HepG2 (cell line): ENCODE data around the gene SMTNL1. TPM values are rescaled to one million over a fixed set of nuclear protein-coding genes. Genes with fewer than 3 reads are reported as not detected.

Source experiments
- NFATC3 ChIP-seq: sonication (generic); formaldehyde crosslinking; IDR thresholded peaks from 2 replicates; pipeline ENCODE4 v1.5.1; 2020; ENCODE audit warnings: mild to moderate bottlenecking, missing genetic modification reagents
- SRSF4 ChIP-seq: fragments of 200-400 bp; formaldehyde crosslinking; IDR thresholded peaks from one replicate; pipeline ENCODE4 v1.6.1; 2018; ENCODE audit warnings: mild to moderate bottlenecking, low read depth, low read length, moderate library complexity; ENCODE audit not compliant: poor library complexity, severe bottlenecking
- polyA plus RNA-seq, 8 experiments: library from polyadenylated mRNA; depleted of rRNA in 3 of 8; stranded (reverse) in 7 of 8; unstranded in 1 of 8; fragments of >200 nt; fragmentation: Illumina TruSeq in 4 of 8; extraction: Trizol in 4 of 8; gene quantifications; 2 replicates each; pipeline versions ENCODE4 v1.2.1 to v1.2.3, GENCODE V29; 2011 to 2016; ENCODE audit warnings: low read depth in 4 of 8, missing spikeins in 1 of 8, mixed read lengths in 1 of 8; ENCODE audit not compliant: insufficient read depth in 1 of 8
- total RNA-seq, 5 experiments: library from RNA; depleted of rRNA; stranded (reverse); fragments of >200 nt; fragmentation: Illumina TruSeq; extraction: Trizol; gene quantifications; 2 replicates each; pipeline ENCODE4 v1.2.3, GENCODE V29; 2016; ENCODE audit warnings: low read depth in 1 of 5
- TF ChIP-seq, protein P1 (sequence below): sonication (generic); formaldehyde crosslinking; IDR thresholded peaks from 2 replicates; pipeline ENCODE4 v1.5.1; 2020; ENCODE audit warnings: missing genetic modification reagents, mild to moderate bottlenecking, borderline replicate concordance
- TF ChIP-seq, protein P2 (sequence below): sonication (generic); formaldehyde crosslinking; conservative IDR thresholded peaks from 2 replicates; pipeline ENCODE4 v1.8.0; 2022; ENCODE audit warnings: missing genetic modification reagents
- TF ChIP-seq, protein P3 (sequence below): sonication (generic); formaldehyde crosslinking; IDR thresholded peaks from 2 replicates; pipeline ENCODE4 v1.4.0; 2020; ENCODE audit warnings: mild to moderate bottlenecking, missing genetic modification reagents
- TF ChIP-seq, protein P4 (sequence below): sonication (generic); formaldehyde crosslinking; IDR thresholded peaks from 2 replicates; pipeline ENCODE4 v1.4.0; 2020; ENCODE audit warnings: missing genetic modification reagents
- TF ChIP-seq, protein P5 (sequence below): sonication (generic); formaldehyde crosslinking; IDR thresholded peaks from 2 replicates; pipeline ENCODE4 v1.4.0; 2020; ENCODE audit warnings: missing genetic modification reagents, borderline replicate concordance
- TF ChIP-seq, protein P6 (sequence below): sonication (generic); formaldehyde crosslinking; IDR thresholded peaks from 2 replicates; pipeline ENCODE4 v1.4.0; 2020; ENCODE audit warnings: missing genetic modification reagents, borderline replicate concordance

SMTNL1 gene
- total and polyA plus RNA-seq, 2 of the 13 experiments (the other 11 are each of a cell fraction or from before 2014, with no cell fraction given): 0.04 TPM; not detected in 1

DNA sequence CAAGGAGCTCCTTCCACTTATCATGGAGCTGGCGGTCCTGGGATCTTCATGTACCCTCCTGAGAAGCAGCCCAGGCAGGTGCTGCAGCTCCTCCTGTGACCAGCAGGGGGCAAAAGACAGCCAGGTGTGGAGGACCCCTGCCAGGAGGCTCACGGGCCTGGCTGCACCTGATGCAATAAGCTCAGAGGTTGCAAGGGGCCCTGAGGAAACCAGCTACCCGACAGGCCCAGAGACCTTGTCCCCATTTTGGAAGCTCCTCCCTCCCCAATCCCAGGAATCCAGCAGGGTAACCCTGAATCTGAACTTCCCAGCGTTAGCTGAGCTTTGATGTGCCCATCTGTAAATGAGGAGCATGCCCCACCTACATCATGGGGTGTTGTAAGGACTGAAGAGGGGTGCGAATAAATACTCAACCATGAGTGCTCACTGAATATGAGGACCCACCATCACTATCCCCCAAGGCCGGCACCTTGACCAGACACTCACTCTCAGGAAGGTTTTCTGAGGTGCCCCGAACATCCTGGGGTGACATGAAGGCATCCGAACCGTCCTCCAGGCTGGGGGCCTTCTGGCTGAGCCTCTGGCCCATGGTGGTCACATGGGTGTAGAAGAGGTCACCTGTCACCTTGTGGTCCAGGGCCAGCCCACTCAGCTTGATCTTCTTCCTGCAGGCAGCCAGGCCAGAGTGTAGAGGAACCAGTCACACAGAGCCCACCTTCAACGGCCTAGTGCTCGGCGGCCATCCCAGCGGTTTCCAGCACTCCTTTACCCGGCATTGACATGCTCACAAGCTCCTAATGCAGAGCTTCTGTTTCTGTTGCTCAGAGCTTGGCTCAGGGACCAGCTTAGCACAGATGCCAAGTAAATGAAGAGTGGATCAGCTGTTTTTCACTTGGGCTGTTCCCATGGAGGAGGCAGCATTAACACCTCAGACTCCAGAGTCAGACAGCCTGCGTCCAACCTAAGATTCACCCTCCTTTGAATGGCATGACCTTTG is 43.6 kb upstream of the SMTNL1 start (continued):
- TF ChIP-seq SRSF4 (no peak), NFATC3 (CRISPR knock-in tag) (no peak)
- TF ChIP-seq, protein P1, sequence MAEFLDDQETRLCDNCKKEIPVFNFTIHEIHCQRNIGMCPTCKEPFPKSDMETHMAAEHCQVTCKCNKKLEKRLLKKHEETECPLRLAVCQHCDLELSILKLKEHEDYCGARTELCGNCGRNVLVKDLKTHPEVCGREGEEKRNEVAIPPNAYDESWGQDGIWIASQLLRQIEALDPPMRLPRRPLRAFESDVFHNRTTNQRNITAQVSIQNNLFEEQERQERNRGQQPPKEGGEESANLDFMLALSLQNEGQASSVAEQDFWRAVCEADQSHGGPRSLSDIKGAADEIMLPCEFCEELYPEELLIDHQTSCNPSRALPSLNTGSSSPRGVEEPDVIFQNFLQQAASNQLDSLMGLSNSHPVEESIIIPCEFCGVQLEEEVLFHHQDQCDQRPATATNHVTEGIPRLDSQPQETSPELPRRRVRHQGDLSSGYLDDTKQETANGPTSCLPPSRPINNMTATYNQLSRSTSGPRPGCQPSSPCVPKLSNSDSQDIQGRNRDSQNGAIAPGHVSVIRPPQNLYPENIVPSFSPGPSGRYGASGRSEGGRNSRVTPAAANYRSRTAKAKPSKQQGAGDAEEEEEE: no peak
- TF ChIP-seq, protein P2, sequence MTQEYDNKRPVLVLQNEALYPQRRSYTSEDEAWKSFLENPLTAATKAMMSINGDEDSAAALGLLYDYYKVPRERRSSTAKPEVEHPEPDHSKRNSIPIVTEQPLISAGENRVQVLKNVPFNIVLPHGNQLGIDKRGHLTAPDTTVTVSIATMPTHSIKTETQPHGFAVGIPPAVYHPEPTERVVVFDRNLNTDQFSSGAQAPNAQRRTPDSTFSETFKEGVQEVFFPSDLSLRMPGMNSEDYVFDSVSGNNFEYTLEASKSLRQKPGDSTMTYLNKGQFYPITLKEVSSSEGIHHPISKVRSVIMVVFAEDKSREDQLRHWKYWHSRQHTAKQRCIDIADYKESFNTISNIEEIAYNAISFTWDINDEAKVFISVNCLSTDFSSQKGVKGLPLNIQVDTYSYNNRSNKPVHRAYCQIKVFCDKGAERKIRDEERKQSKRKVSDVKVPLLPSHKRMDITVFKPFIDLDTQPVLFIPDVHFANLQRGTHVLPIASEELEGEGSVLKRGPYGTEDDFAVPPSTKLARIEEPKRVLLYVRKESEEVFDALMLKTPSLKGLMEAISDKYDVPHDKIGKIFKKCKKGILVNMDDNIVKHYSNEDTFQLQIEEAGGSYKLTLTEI (CRISPR knock-in tag): no peak
- TF ChIP-seq, protein P3, sequence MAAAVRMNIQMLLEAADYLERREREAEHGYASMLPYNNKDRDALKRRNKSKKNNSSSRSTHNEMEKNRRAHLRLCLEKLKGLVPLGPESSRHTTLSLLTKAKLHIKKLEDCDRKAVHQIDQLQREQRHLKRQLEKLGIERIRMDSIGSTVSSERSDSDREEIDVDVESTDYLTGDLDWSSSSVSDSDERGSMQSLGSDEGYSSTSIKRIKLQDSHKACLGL: no peak
- TF ChIP-seq, protein P4, sequence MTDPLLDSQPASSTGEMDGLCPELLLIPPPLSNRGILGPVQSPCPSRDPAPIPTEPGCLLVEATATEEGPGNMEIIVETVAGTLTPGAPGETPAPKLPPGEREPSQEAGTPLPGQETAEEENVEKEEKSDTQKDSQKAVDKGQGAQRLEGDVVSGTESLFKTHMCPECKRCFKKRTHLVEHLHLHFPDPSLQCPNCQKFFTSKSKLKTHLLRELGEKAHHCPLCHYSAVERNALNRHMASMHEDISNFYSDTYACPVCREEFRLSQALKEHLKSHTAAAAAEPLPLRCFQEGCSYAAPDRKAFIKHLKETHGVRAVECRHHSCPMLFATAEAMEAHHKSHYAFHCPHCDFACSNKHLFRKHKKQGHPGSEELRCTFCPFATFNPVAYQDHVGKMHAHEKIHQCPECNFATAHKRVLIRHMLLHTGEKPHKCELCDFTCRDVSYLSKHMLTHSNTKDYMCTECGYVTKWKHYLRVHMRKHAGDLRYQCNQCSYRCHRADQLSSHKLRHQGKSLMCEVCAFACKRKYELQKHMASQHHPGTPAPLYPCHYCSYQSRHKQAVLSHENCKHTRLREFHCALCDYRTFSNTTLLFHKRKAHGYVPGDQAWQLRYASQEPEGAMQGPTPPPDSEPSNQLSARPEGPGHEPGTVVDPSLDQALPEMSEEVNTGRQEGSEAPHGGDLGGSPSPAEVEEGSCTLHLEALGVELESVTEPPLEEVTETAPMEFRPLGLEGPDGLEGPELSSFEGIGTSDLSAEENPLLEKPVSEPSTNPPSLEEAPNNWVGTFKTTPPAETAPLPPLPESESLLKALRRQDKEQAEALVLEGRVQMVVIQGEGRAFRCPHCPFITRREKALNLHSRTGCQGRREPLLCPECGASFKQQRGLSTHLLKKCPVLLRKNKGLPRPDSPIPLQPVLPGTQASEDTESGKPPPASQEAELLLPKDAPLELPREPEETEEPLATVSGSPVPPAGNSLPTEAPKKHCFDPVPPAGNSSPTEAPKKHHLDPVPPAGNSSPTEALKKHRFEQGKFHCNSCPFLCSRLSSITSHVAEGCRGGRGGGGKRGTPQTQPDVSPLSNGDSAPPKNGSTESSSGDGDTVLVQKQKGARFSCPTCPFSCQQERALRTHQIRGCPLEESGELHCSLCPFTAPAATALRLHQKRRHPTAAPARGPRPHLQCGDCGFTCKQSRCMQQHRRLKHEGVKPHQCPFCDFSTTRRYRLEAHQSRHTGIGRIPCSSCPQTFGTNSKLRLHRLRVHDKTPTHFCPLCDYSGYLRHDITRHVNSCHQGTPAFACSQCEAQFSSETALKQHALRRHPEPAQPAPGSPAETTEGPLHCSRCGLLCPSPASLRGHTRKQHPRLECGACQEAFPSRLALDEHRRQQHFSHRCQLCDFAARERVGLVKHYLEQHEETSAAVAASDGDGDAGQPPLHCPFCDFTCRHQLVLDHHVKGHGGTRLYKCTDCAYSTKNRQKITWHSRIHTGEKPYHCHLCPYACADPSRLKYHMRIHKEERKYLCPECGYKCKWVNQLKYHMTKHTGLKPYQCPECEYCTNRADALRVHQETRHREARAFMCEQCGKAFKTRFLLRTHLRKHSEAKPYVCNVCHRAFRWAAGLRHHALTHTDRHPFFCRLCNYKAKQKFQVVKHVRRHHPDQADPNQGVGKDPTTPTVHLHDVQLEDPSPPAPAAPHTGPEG (CRISPR knock-in tag): no peak
- TF ChIP-seq, protein P5, sequence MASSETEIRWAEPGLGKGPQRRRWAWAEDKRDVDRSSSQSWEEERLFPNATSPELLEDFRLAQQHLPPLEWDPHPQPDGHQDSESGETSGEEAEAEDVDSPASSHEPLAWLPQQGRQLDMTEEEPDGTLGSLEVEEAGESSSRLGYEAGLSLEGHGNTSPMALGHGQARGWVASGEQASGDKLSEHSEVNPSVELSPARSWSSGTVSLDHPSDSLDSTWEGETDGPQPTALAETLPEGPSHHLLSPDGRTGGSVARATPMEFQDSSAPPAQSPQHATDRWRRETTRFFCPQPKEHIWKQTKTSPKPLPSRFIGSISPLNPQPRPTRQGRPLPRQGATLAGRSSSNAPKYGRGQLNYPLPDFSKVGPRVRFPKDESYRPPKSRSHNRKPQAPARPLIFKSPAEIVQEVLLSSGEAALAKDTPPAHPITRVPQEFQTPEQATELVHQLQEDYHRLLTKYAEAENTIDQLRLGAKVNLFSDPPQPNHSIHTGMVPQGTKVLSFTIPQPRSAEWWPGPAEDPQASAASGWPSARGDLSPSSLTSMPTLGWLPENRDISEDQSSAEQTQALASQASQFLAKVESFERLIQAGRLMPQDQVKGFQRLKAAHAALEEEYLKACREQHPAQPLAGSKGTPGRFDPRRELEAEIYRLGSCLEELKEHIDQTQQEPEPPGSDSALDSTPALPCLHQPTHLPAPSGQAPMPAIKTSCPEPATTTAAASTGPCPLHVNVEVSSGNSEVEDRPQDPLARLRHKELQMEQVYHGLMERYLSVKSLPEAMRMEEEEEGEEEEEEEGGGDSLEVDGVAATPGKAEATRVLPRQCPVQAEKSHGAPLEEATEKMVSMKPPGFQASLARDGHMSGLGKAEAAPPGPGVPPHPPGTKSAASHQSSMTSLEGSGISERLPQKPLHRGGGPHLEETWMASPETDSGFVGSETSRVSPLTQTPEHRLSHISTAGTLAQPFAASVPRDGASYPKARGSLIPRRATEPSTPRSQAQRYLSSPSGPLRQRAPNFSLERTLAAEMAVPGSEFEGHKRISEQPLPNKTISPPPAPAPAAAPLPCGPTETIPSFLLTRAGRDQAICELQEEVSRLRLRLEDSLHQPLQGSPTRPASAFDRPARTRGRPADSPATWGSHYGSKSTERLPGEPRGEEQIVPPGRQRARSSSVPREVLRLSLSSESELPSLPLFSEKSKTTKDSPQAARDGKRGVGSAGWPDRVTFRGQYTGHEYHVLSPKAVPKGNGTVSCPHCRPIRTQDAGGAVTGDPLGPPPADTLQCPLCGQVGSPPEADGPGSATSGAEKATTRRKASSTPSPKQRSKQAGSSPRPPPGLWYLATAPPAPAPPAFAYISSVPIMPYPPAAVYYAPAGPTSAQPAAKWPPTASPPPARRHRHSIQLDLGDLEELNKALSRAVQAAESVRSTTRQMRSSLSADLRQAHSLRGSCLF (CRISPR knock-in tag): no peak
- TF ChIP-seq, protein P6, sequence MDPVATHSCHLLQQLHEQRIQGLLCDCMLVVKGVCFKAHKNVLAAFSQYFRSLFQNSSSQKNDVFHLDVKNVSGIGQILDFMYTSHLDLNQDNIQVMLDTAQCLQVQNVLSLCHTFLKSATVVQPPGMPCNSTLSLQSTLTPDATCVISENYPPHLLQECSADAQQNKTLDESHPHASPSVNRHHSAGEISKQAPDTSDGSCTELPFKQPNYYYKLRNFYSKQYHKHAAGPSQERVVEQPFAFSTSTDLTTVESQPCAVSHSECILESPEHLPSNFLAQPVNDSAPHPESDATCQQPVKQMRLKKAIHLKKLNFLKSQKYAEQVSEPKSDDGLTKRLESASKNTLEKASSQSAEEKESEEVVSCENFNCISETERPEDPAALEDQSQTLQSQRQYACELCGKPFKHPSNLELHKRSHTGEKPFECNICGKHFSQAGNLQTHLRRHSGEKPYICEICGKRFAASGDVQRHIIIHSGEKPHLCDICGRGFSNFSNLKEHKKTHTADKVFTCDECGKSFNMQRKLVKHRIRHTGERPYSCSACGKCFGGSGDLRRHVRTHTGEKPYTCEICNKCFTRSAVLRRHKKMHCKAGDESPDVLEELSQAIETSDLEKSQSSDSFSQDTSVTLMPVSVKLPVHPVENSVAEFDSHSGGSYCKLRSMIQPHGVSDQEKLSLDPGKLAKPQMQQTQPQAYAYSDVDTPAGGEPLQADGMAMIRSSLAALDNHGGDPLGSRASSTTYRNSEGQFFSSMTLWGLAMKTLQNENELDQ: no peak
